EH (cell line): Measurements from ENCODE around the gene PSMC4.
"Not testable (repeated sequence)": the region's sequence is repeated elsewhere in the genome, so short reads cannot be mapped to it uniquely, and the experiment has no call there.

ENCODE experiments used
- DNase-seq: peaks from one replicate; pipeline ENCODE4 v3.0.0-alpha.2; 2015; ENCODE audit warnings: low read depth

PSMC4 gene

DNA sequence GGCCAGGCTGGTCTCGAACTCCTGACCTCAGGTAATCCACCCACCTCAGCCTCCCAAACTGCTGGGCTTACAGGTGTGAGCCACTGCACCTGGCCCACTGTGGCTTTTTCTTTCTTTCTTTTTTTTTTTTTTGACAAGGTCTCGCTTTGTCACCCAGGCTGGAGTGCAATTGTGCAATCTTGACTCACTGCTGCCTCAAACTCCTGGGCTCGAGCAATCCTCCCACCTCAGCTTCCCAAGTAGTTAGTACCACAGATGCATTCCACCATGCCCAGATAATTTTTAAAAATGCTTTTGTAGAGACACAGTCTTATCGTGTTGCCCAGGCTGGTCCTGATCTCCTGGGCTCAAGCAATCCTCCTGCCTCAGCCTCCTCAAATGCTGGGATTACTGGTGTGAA, 24.4 kb upstream of the PSMC4 start:
- DNase-seq = peak; percentile 2

DNA sequence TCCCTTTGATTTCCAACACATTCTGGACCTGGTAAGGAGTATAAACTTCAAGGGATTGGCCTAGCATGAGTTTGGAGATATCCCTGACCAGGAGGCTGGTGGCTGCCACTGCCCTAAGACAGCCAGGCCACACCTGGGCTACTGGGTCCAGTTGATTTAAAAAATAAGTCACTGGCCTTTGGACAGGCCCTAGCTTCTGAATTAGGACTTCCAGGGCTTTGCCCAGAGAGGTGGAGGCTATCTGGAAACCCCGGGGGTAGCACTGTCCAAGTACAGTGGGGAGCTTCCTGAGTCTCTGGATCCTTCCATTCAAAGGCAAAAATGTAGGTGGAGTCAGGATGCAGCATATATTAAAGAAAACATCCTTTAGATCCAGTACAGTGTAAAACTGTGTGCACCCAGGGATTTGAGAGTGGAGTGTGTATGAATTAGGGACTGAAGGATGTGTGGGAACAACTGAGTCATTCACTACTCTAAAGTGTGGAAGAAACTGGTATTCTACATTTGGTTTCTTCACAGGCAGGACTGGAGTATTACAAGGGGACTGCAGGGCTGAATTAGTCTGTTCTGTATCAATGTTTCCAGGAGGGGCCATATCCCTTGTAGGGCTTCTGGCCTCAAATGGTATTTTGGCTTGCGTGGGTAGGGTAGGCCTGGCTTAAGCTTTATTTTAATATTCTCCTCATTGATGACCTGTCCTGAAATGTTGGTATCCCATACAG, 21.8 kb upstream of the PSMC4 start:
- DNase-seq = no peak

DNA sequence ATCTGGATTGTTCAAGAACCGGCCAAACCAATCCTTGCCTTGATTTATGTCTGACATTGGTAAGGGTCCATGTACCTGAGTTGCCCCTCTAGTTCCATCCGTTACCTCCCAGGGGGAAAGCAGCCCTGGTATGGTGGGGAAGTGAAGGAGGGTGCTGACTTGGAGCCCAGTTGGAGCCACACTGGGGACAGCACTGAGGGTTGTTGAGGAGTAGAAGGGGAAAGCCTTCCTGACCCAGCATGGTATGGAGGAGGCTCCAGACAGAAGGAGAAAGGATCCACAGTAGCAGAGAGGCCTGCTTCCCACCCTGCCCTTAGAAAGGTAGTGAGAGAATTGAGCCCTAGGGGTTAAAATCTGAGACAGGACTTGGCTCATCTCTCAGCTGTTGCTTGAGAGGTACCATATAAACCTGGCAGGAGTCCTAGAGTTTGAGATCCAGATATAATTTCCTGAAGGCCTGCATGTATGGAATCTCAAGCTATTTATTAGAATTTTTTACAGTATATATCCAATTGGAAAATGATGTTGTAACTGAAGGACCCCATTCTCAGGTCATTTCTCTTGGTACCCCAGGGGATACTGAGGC, 19.8 kb upstream of the PSMC4 start:
- no peak for DNase-seq

- peak; percentile 21 for DNase-seq
These were observed 19.3 kb upstream of the PSMC4 start for GRCh38 chr19:39951686-39952085.

DNA sequence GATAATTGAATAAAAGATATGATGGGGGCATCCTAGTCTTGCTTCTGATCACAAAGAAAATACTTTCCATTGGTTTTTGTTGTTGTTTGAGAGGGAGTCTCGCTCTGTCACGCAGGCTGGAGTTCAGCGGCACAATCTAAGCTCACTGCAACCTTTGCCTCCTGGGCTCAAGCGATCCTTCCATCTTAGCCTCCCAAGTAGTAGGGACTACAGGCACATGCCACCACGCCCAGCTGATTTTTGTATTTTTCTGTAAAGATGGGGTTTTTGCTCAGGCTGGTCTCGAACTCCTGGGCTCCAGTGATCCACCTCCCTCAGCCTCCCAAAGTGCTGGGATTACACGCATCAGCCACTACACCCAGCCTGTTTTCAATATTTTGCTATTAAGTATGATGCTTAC, 17.1 kb upstream of the PSMC4 start:
- DNase-seq = no peak

GRCh38 chr19:39957886-39958285, 13.1 kb upstream of the PSMC4 start:
- not testable (repeated sequence) for DNase-seq

DNA sequence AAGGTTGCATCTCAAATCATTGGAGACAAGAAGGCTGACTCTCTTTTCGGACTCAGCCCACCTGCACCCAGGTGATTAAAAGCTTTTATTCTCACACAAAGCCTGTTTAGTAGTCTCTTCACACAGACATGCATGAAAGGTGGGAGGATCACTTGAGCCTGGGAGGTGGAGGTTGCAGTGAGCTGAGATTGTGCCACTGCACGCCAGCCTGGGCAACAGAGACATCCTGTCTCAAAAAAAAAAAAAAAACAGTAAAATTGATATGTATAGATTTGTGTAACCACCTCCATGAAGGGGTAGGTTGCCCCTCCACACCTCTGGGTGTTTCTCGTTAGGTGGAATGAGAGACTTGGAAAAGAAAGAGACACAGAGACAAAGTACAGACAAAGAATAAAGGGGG, 12.0 kb upstream of the PSMC4 start:
- not testable (repeated sequence) for DNase-seq

- not testable (repeated sequence) for DNase-seq
These were observed 11.6 kb upstream of the PSMC4 start for GRCh38 chr19:39959407-39959806.

GRCh38 chr19:39963898-39964297, 7.1 kb upstream of the PSMC4 start:
- DNase-seq = no peak

DNA sequence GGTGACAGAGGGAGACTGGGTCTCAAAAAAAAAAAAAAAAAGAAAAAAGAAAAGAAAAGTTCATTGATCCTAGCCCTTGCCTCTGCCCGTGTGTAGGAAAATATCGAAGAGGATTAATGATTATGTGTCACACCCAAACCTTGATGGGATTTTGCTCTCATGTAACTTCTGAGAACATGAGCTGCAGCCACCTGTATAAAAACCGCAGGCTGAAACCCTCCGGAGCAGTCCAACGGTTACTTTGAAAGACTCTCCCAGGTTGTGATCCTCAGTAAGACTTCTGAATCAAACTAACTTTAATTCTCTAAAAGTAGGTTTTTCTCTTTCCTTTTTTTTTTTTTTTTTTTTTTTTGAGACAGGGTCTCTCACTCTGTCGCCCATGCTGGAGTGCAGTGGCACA, 4.3 kb upstream of the PSMC4 start:
- DNase-seq = no peak

DNA sequence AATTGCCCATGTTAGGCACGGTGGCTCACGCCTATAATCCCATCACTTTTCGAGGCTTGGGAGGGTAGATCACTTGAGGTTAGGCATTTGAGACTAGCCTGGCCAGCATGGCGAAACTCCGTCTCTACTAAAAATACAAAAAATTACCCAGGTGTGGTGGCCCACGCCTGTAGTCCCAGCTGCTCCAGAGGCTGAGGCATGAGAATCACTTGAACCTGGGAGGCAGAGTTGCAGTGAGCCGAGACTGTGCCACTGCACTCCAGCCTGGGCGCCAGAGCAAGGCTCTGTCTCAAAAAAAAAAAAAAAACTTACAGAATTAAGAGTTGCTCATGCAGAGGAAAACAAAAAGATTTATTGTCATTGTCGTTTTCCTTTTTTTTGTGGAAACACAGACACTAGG, 3.4 kb upstream of the PSMC4 start:
- no peak for DNase-seq

DNA sequence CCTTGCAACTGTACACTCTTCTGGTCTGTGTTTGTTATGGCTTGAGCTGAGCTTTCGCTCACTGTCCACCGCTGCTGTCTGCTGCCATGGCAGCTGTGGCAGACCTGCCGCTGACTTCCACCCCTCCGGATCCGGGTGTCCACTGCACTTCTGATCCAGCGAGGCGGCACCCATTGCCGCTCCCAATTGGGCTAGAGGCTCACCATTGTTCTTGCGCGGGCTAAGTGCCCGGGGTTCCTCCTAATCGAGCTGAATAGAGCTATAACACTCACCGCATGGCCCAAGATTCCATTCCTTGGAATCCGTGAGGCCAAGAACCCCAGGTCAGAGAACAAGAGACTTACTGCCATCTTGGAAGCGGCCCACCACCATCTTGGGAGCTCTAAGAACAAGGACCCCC, 2.2 kb upstream of the PSMC4 start:
- DNase-seq = no peak

- DNase-seq = no peak
These were observed 1.7 kb upstream of the PSMC4 start for GRCh38 chr19:39969266-39969665.

GRCh38 chr19:39969681-39970424, 1.1 kb upstream of the PSMC4 start:
- no peak for DNase-seq

GRCh38 chr19:39970425-39970674, 615 bp upstream of the PSMC4 start:
- DNase-seq = no peak

DNA sequence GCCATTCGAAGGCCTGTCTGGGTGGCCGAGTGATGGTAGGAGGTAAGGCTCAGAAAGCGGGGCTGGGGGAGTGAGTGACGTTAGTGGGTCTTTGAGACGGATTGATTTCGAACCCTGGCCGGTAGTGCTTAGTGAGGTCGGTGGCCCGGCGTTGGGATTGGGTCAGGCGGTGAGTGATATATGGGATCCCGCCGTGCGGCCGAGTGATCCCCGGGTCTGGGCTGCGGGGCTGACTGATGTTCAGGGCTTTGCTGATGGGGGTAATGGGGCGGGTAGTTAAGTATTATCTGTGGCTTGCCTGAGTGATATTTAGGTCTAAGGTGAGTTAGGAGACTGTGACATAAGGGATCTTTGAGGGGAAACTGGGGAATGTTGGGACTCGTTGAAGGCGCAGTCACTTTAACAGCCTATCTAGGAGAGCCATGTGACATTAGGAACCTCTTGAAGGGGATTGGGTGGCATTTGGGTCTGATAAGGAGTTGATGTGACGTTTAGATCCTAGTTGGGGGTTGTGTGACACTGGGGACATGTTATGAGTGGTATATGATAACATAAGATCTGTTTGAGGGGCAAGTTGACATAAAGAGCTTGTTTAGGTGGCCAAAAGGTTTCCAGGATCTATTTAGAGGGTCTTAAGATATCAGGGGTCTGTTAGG, 543 bp downstream of the PSMC4 start:
- no peak for DNase-seq

DNA sequence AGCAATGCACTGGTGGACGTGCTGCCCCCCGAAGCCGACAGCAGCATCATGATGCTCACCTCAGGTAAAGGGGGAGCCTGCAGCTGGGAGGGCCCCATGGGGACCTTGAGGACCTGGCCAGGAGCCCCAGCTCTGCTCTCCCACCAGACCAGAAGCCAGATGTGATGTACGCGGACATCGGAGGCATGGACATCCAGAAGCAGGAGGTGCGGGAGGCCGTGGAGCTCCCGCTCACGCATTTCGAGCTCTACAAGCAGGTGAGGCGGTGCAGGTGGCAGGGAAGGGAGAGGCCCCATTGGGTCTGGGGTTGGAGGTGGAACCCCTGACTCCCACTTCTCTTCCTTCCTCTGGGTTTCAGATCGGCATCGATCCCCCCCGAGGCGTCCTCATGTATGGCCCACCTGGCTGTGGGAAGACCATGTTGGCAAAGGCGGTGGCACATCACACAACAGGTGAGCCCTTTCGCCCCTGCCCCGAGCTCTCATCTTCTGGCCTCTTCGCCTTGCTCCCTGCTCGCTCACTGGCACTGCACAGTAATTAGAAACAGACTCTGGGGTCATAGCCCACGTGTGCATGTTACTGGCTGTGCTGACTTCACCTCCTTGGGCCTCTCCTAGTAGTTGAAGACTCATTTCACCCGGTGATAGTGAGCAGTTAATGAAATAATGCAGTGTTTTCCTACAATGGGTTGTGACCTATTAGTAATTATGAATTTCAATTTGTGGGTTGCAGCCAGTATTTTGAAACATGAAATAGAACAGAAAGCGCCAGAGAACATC, 3.6 kb downstream of the PSMC4 start:
- DNase-seq = no peak

DNA sequence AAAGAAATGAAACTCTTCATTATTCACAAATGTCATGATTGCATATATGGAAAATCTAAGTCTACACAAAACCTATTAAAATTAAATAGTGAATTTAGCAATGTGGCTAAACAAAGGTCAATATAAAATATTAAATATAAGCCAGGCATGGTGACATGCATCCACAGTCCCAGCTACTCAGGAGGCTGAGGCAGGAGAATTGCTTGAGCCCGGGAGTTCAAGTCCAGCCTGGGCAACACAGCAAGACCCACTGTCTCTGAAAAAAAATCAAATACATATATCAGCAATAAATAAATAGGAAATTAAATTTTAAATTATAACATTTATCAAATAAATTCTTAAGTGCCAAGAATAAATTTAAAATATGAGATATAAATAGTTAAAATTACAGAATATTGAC, 11.9 kb downstream of the PSMC4 start:
- DNase-seq = no peak

GRCh38 chr19:39983695-39984300, 12.8 kb downstream of the PSMC4 start:
- no peak for DNase-seq

- no peak for DNase-seq
These were observed 15.7 kb downstream of the PSMC4 start for GRCh38 chr19:39986643-39987042.

DNA sequence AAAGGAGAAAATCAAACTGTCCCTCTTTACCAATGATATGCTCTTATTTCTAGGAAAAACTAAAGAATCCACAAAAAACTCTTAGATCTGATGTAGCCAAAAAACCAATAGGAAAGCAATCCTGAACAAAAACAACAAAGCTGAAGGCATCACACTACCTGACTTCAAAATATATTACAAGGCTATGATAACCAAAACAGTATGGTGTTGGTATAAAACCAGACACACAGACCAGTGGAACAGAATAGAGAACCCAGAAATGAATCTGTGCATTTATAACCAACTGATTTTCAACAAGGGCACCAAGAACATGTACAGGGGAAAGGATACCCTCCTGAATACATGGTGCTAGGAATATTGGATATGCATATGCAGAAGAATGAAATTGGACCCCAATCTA, 16.2 kb downstream of the PSMC4 start:
- no peak for DNase-seq

- no peak for DNase-seq
These were observed 16.6 kb downstream of the PSMC4 start for GRCh38 chr19:39987596-39987995.
